Stimulated activated CD4-positive, alpha-beta T cell treated with anti-CD3 and anti-CD28 coated beads, TNF-alpha, amount 100 ng/mL, for 48 hours (primary cell): ENCODE results near the gene POR.
"Not testable (repeated sequence)": the region's sequence is repeated elsewhere in the genome, so short reads cannot be mapped to it uniquely, and the experiment has no call there.

Source experiments
- DNase-seq, 3 donors: peaks; one replicate each; pipeline ENCODE4 v3.0.0-alpha.2; 2020; ENCODE audit warnings: low read depth in 3 of 3

Gene POR

GRCh38 chr7:76023002-76023401 lies 108.0 kb downstream of the POR start:
- no peak for DNase-seq

GRCh38 chr7:76029682-76030081 lies 114.7 kb downstream of the POR start:
- not testable (repeated sequence) for DNase-seq

DNA sequence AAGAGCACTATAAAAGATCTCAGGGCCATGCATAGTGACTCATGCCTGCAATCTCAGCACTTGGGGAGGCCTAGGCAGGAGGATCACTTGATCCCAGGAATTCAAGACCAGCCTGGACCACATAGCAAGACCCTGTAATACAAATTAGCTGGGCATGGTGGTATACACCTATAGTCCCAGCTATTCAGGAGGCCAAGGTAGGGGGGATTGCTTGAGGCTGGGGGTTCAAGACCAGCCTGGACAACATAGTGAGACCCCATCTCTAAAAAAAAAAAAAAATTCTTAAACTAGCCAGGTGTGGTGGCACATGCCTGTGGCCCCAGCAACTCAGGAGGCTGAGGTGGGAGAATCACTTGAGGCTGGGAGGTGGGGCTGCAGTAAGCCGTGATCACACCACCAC lies 117.0 kb downstream of the POR start:
- DNase-seq, result no peak
